Activated CD4-positive, CD25-positive, alpha-beta regulatory T cell treated with anti-CD3 and anti-CD28 coated beads, Interleukin-2, amount 50 U/mL, for 72 hours (primary cell): Measurements from ENCODE around the gene FAM83G.
"Not testable (repeated sequence)": the region's sequence is repeated elsewhere in the genome, so short reads cannot be mapped to it uniquely, and the experiment has no call there.

Experiments
- DNase-seq: peaks from one replicate; pipeline ENCODE4 v3.0.0; 2021

The FAM83G gene

DNA sequence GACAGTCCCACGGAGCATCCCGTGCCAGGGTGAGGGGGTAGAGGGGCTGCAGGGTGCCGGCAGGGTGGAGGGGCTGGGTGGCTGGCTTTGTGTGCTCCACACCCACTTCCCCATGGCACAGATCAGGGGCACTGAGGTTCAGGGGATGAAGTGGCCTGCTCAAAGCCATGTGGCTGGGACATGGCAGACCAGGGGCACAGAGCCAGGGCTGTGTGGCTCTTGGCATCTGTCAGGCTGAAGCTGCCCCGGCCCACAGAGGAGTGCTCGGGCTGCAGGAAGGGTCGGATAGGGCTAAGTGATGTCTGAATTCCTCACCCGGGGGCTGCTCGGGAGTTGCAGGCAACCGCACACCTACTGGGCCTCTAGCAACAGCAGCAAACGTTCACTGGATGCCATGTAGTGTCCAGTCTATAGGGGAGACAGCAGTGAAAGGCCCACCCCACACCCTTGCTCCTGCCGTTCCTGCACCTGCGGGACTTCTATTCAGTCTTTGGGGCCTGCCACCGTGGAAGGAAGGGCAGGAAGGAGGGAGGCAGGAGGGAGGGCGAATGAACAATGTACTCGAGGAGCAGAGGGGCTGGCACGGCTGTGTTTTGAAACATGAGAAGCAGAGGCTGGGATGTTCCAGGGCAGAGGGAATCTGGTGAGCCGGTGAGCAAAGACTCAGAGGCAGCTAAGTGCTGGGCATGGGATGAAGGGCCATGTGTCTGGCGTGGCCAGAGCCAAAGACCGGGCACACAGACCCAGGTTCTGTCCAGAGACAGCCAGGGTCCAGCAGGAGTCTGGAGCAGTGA, 37.5 kb downstream of the FAM83G start:
- no peak for DNase-seq

DNA sequence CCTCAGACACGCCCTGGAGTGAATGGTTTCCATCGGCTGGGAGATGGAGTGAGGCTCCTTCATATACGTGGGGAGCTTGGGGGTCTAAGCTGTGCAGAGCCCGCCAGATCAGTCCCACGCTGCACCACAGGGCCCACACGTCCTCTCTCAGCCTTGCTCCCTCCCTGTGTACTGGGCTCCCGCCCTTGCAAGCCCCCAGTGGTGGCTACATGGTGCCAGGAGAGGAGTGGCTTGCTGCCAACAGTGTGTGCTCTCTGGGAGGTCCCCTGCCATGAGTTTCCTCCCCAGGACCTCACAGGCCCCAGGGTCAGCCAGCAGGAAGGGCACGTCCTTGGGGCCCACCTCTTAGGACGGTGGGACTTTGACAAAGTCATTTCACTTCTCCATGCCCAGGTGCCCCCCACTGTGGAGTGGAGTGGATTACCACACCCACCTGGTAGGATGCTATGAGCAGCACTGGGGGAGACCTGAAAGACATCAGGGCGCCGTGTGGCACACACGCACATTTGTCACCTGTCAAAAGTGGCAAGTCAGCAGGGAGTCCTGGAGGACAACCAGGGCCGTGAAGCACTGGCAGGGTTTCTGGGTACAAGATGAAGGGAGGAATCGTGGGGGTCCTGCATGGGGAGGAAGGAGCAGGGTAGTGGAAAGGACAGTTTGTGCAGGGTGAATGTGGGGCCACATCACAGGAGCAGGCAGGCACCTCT, 38.9 kb downstream of the FAM83G start:
- no peak for DNase-seq

DNA sequence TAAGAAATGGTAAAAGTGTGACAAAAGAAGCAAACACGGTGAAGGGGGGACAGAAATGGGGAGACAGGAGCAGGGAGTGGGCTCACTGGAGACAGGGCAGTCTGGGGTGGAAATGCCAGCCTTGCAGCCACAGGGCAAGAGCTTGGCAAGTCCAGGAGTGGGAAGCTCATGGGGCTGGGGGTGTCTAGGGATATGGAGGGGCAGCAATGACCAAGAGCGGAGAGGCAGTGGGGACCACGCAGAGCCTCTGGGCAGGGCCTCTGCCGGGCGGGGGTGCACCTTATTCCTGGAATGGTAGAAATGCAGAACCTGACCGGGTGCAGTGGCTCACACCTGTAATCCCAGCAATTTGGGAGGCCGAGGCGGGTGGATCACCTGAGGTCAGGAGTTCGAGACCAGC, 40.0 kb downstream of the FAM83G start:
- DNase-seq, result no peak

DNA sequence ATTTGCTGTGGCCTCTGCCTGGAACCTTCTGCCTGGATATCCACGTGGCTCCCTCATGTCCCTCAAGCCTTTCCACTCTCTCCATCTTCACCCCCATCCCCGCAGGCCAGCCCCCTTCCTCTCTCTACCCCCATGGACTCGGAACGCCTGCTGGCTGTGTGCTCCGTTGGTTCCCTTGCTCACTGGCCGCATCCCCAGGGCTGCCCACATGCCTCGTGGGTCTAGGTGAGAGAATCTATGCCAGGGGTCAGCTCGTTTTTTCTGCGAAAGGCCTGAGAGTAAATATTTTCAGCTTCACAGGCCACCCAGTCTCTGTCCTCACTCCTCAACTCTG, 40.6 kb downstream of the FAM83G start:
- DNase-seq, result no peak

DNA sequence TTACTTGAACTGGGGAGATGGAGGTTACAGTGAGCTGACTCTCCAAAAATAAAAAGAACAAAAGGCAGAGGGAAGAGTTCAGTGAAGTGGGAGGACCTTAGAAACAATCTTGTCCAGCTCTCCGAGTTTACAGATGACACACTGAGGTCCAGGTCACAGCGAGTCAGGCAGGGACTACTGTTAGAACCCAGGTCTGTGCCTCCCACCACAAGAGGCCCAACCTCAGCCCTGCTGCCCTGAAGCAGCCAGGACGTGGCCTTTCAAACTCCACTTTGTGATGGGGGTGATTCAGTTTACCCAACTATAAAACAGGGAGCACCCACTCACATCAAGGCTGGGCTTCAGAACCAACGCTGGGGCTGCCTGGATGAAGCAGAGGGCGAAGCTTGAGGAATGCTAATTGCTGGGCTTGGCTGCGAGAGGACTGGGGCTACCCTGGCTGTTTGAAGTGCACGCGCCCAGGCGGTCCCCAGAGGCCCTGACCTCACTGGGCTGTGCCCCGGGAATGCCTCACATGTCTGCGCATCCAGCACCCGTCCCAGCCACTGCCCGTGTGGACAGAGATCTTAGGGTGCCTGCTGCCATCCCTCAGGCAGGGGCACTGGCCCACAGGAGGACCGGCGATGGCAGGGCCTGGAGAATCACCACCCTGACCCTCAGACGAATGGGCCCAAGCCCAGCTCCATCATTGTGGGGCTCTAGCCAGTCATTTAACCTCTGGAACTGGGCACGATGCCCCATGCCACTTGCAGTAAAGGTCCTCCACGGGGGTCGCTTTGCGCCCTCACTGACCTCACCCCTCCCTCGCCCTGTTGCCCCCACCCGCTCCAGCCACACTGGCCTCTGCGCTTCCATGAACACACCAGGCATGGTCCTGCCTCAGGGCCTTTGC, 41.2 kb downstream of the FAM83G start:
- no peak for DNase-seq

DNA sequence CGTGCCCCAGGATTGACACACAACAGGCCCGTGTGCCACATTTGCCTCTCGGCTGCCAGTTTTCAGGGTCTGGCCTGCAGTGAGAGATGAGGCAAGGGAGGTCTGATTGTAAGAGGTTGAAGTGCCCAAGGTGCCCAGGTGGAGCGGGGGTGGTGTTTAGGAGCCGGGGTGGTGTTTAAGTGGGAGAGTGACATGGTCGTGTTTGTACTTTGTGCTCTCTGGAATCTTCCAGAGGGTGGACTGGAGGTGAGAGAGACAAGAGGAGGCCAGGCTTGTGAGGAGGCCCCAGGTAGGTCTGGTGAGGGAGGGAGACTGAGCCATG, 42.1 kb downstream of the FAM83G start:
- no peak for DNase-seq

DNA sequence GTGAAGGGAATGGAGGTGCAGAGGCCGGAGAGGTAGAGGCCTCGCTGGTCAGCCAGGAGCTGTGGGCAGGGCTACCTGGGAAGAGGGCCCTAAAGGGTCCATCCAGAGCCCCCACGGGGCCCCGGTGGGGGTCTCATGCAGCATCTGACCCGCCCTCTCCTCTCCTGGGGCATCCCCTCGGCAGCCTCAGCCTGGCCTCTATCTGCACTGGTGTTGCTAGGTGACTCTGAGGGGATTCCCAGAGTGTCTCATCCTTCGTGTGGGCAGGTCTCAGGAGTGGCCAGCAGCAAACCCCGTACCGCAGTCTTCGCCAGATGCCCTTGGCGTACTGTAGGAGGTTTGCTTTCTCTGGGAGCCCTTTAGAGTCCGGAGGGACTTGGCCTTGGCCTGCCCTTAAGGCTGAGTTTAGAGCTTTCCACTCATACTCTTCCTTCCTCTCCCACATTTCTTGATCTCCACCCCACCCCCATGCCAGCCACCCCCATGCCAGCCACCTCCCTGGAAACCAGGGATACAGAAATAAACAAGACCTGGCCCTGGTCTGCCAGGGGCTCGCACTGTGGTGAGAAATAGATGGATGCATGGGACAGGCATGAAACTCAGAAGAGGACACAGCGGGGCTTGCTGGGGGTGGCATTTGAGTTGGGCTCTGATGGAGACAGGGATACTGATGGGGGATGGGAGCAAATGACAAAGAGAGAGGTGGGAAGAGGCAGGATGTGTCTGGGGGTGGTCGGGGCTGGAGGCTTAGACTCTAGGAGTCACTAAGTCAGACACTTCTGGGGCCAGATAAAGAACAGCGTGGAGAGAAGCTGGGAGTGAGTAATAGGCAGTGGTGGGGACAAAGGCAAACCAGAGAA, 42.7 kb downstream of the FAM83G start:
- DNase-seq, result no peak

DNA sequence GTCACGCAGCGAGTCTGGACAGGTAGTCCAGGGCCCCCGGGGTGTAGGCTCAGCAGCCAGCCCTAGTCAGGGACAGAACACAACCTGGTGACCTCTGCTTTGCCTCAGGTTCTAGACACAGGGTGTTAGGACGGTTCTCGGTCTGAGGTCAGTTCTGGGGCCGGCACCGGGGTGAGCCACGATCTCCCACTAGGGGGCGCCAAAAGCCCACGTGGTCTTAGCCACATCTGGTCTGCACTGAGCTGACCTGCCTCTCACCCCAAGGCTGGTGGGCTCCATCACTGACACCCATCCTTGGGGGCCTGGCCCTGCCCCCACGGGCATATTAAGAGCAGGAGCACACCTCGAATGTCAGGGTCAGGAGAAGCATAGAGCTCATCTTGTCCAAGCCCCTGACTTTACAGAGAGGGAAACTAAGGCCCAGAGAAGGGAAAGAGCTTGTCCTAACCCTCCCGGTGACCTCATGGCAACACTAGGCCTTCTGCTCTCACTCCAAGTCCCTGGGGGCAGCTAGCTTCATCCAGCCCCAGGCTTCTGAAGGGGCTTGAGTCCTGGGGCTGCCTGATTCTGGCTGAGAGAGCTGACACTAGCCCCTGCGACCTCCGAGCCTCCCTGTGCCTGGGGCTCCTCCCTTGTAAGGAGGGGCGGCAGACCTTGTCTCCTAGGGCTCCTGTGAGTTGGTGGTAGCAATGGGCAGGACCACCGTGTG, 43.6 kb downstream of the FAM83G start:
- peak; percentile 93 for DNase-seq

DNA sequence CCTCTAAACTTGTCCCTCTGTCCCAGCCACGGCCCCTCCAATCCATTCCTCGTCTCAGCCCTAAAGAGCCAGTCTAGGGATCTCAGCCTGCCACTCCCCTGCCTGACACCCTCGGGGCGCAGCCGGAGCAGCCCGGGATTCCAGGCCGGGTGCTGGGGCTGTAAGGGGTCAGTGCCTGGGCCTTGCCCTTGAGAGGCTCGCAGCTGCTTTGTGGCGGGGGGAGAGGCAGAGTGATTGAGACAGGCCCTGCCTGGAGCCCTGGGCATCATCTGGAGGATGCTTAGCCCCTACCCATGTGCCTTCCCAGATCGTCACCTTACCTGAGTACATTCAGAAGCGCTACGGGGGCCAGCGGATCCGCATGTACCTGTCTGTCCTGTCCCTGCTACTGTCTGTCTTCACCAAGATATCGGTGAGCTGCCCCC, 44.3 kb downstream of the FAM83G start:
- DNase-seq, result no peak

DNA sequence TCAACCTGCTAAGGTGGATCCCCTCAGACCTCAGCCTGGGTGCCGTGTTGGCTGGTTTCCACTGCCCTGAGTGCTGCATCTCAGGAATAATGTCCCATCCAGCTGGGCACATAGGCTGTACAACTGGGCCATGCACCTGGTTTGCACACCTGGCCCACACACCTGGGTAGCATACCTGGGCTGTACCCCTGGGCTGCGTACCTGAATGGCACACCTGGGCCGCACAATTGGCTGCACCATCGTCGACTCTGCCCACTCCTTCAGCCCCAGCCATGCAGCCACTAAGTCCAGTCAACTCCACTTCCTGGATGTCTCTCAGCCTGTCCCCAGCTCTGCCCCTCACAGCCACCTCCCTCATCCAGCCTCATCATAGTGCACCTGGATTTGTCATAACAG, 44.7 kb downstream of the FAM83G start:
- no peak for DNase-seq

DNA sequence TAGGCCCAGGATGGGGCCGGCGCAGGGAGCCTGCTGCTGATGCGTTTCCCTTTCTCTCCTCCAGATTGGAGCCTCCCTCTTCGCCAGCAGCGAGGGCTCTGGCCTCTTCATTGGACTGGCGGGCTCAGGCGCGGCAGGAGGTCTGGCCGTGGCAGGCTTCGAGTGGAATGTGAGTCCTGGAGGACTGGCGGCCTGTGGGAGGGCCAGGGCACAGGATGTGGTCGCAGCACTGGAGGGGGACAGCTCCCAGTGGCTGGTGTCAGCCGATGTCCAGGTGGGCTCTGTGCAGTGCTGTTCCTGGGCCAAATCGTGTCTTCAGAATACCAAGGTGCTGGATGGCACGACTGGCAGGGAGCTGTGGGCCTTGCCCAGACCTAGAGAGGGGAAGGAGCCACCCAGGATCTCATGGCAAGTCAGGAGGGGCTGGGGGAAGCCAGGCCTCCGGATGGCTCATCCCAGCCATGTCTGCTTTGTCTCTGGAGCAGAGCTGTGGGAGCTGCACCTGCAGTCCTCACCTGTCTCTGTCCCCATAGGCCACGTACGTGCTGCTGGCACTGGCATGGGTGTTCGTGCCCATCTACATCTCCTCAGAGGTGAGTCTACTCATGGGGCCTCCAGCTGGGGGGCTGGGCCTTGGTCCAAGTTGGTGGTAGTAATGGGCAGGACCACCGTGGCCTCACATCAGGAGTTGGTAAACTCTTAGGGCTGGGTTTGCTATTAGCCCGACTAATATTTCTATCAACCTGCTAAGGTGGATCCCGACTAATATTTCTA, 45.3 kb downstream of the FAM83G start:
- no peak for DNase-seq

DNA sequence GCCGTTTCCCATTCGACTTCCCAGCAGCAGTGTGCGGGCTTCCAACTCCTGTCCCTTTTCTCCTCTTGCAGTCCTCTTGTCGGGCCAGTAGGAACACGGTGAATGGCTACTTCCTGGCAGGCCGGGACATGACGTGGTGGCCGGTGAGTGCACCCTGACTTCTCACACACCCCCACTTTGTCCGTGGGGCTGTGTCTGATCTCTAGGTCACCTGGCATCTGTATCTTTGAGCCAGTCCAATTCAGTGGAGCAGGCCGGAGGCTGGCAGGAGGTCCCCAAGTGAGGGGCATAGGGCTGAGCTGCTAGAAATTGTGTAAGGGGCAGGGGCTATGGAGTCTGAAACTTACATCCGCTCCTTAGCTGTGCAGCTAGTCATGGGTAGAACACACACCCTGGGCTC, 46.0 kb downstream of the FAM83G start:
- DNase-seq, result no peak

DNA sequence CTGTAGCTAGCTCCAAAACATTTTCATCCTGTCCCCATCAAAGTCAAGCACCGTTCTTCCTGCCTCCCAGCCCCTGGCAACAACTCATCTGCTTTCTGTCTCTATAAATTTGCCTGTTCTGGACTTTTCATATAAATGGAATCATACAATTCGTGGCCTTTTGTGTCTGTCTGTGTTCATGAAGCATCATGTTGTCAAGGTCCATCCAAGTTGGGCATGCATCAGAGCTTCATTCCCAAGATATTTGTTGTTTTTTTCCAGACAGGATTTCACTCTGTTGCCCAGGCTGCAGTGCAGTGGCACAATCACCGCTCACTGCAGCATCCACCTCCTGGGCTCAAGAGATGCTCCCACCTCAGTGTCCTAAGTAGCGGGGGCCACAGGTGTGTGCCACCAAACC, 46.7 kb downstream of the FAM83G start:
- no peak for DNase-seq

DNA sequence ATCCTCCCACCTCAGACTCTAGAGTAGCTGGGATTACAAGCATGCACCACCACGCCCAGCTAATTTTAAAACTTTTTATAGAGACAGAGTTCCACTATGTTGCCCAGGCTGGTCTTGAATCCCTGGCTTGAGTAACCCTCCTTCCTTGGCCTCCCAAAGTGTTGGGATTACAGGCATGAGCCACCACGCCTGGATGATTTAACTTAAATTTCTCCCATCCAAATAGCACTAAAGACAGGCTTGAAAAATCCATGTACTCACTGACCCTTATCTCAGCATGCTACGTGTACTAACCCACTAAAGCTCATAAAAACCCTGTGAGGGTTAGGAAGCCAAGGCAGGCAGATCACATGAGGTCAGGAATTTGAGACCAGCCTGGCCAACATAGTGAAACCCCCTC, 48.0 kb downstream of the FAM83G start:
- no peak for DNase-seq

DNA sequence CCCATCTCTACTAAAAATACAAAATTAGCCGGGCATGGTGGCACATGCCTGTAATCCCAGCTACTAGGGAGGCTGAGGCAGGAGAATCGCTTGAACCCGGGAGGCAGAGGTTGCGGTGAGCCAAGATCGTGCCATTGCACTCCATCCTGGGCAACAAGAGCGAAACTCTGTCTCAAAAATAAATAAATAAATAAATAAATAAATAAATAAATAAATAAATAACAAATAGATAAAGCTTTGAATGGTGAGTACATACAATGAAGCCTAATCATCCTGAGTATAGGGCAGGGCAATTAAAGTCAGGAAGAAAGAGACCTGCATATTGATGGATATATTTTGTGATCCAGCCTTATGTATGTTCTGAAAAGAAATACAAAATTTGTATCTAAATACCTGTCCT, 48.5 kb downstream of the FAM83G start:
- DNase-seq, result not testable (repeated sequence)

DNA sequence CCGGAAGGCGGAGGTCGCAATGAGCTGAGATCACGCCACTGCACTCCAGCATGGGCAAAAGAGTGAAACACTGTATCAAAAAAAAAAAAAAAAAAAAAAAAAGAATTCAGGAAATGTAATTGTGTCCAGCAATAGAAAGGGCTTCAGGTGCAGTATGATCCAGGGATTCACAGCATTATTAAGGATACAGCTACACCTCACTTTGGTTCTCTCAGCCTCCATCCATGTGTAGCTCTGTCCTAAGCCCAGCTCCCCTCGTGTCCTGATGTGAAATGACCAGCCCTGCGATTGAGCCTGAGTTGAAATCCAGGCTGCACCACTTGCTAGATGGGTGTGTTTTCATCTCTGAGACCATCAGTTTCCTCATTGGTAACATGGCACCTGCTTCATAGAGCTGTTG, 49.6 kb downstream of the FAM83G start:
- DNase-seq, result no peak

DNA sequence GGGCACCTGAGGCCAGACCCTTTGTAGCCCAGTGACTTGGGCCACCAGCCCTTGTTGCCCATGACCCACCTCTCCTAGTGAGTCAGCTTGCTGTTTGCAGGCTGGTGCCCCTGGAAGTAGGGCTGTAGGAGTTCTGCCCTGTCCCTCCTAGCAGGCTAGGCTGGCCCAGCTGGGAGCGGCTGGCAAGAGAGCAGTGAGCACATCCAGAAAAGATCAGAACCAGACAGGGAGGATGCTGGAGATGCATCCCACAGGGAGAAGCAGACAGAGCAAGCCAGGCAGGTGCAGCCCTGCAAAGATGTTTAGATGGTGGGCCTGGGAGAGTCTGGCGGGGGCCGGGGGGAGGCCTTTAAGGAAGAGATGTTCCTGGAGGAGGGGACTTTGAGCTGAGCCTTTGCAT, 50.2 kb downstream of the FAM83G start:
- no peak for DNase-seq

DNA sequence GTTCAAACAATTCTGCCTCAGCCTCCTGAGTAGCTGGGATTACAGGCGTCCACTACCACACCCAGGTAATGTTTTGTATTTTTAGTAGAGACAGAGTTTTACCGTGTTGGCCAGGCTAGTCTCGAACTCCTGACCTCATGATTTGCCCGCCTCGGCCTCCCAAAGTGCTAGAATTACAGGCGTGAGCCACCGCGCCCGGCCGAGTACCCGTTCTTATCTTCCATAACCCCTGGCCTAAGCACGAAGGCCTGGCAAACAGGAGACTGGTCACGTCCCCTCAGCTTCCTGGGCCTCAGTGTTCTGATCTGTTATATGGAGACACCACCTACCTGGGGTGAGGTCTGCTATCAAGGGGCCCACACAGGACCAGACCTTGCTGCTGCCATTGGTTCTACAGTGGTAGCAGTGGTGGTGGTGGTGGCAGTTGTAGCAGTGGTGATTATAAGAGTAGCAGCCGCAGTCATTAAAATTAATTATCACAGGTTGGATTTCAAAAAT, 51.3 kb downstream of the FAM83G start:
- no peak for DNase-seq

DNA sequence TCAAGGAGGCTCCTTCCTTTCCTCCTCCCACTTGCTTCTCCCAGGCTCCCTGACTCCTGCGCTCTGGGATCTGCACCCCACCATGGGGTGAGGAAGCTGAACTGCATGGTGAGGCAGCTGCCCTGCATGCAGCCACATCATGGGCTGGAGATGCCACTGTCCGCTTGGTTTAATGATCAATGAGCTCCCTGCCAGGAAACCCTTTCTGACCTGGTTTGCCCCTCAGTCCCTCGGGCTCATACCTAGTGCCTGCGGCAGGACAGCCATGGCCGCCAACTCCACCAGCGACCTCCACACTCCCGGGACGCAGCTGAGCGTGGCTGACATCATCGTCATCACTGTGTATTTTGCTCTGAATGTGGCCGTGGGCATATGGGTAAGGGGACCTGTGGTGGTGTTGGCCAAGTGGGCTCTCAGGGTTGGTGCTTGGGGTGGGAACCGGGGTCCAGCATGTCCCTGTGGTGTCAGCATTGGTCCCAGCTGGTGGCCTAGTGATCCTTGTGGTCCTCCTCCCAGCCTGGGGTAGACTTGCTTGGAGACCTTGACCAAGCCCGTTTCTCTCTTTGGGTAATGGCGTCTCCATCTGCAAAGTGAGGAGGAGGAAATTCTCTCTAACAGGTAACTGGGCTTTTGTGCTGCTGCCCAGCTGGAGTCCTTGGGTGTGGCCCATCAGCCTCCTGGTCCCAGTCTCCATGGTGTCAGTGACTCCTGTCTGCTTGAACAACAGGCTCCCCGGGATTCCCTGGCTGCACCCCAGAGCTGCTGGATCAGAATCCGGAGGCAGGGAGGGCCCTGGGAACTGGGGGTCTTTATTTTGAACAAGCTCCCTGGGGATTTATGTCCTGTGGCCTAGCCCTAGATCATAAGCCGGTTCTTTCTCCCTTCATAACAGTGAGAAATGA, 52.4 kb downstream of the FAM83G start, which contains the start of gene SLC5A10:
SLC5A10 (plus strand) TSS at position 225 of the 902 bp plus-strand sequence; CDS start at position 266, 41 bp downstream.
- DNase-seq, result no peak
